ENCODE data around the gene TLK2.

TLK2 gene

DNA sequence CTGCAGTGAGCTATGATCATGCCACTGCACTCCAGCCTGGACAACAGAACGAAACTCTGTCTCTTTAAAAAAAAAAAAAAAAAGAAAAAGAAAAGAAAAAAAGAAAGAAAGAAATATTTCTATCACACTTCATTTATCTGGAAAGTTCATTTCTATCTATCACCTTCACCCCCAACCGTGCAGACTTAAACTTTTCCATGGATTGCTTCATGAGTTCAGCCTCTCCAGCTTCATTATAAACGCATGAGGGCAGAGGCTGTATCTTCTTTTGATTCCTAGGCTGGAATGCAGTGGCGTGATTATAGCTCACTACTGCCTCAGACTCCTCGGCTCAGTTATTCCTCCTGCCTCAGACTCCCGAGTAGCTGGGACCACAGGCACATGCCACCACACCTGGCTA, 177.0 kb downstream of the TLK2 start:
- DNase-seq (ENCODE audit: low read depth), result no peak

GRCh38 chr17:62656446-62656845, 177.8 kb downstream of the TLK2 start:
- DNase-seq (ENCODE audit: low read depth), result no peak

GRCh38 chr17:62657145-62657665, 178.6 kb downstream of the TLK2 start:
- no peak for DNase-seq (ENCODE audit: low read depth)

- DNase-seq (ENCODE audit: low read depth), result no peak
Observed at GRCh38 chr17:62657690-62658089, 179.1 kb downstream of the TLK2 start.

GRCh38 chr17:62658136-62658920, 179.7 kb downstream of the TLK2 start:
- DNase-seq (ENCODE audit: low read depth), result no peak

GRCh38 chr17:62660629-62661118, 182.0 kb downstream of the TLK2 start:
- DNase-seq (ENCODE audit: low read depth), result no peak

GRCh38 chr17:62661337-62661736, 182.7 kb downstream of the TLK2 start:
- DNase-seq (ENCODE audit: low read depth), result no peak

GRCh38 chr17:62662855-62663254, 184.2 kb downstream of the TLK2 start:
- no peak for DNase-seq (ENCODE audit: low read depth)
